SH-SY5Y (cell line): ENCODE results near the gene CCR5AS.

ENCODE experiments used
- GATA2 ChIP-seq: IDR thresholded peaks from 2 replicates; pipeline ENCODE4 v1.6.1; 2011; ENCODE audit warnings: mild to moderate bottlenecking, low read depth, low read length
- GATA3 ChIP-seq: IDR thresholded peaks from 2 replicates; pipeline ENCODE4 v1.6.1; 2011; ENCODE audit warnings: low read depth, mild to moderate bottlenecking, low read length, moderate library complexity

GRCh38 chr3:46400846-46401245 lies 6.0 kb downstream of the CCR5AS start:
- TF ChIP-seq GATA2 = no peak
- TF ChIP-seq GATA3 = no peak
